PC-3 (cell line): ENCODE measurements around the gene ERMAP.

Source experiments
- EZH2phosphoT487 ChIP-seq: fragments of 300-600 bp; sonication (generic); IDR thresholded peaks from 2 replicates; pipeline ENCODE4 v1.6.1; 2018; ENCODE audit warnings: mild to moderate bottlenecking, antibody characterized with exemption, low read length, borderline replicate concordance
- TF ChIP-seq, protein P1 (sequence below): fragments of 300-600 bp; sonication (generic); conservative IDR thresholded peaks from 2 replicates; pipeline ENCODE4 v1.5.1; 2017; ENCODE audit warnings: antibody characterized with exemption, low read depth, mild to moderate bottlenecking, low read length

DNA sequence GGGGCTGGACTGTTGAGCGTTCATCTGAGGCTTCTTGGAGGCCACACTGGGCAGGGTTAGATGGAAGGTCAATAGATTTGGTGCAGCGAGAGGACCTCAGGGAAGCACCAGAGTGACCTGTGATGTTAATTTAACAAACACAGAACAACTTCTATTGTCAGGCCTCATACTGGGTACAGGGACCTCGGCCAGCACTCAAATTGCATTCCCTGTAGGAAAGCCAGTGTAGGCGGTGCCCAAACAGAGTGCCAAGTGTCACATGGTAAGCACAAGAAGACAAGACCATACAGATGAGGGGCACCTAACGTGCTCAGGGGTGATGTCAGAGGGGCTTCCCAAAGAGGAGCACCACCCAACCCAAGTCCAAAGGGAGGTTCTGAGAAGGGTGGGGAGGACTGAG lies 30.8 kb upstream of the ERMAP start:
- TF ChIP-seq, protein P1, sequence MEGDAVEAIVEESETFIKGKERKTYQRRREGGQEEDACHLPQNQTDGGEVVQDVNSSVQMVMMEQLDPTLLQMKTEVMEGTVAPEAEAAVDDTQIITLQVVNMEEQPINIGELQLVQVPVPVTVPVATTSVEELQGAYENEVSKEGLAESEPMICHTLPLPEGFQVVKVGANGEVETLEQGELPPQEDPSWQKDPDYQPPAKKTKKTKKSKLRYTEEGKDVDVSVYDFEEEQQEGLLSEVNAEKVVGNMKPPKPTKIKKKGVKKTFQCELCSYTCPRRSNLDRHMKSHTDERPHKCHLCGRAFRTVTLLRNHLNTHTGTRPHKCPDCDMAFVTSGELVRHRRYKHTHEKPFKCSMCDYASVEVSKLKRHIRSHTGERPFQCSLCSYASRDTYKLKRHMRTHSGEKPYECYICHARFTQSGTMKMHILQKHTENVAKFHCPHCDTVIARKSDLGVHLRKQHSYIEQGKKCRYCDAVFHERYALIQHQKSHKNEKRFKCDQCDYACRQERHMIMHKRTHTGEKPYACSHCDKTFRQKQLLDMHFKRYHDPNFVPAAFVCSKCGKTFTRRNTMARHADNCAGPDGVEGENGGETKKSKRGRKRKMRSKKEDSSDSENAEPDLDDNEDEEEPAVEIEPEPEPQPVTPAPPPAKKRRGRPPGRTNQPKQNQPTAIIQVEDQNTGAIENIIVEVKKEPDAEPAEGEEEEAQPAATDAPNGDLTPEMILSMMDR = no peak
- no peak for TF ChIP-seq EZH2phosphoT487
